Smooth muscle cell of the coronary artery (primary cell): Measurements from ENCODE around the gene FBXO10. TPM values are rescaled to one million over a fixed set of nuclear protein-coding genes. Genes with fewer than 3 reads are reported as not detected.

ENCODE experiments used
- total RNA-seq: library from RNA; depleted of rRNA; stranded (reverse); fragments of >200 nt; gene quantifications from 2 replicates; pipeline ENCODE4 v1.2.3, GENCODE V29; 2014; ENCODE audit warnings: low replicate concordance

The FBXO10 gene, protein sequence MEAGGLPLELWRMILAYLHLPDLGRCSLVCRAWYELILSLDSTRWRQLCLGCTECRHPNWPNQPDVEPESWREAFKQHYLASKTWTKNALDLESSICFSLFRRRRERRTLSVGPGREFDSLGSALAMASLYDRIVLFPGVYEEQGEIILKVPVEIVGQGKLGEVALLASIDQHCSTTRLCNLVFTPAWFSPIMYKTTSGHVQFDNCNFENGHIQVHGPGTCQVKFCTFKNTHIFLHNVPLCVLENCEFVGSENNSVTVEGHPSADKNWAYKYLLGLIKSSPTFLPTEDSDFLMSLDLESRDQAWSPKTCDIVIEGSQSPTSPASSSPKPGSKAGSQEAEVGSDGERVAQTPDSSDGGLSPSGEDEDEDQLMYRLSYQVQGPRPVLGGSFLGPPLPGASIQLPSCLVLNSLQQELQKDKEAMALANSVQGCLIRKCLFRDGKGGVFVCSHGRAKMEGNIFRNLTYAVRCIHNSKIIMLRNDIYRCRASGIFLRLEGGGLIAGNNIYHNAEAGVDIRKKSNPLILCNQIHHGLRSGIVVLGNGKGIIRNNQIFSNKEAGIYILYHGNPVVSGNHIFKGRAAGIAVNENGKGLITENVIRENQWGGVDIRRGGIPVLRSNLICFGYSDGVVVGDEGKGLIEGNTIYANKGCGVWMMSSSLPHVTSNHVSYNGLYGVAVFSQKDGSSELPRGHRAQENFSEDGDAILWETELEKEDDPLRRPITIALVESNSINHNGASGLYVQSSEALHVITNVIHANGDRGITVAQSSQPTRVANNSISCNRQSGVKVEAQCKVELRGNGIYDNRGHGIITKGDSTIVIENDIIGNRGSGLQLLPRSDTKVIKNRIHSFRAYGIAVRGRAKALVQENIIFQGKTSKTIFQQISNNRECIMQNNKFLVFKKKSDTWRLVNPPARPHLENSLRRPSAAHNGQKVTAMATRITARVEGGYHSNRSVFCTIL
- total RNA-seq = 8.0 and 9.0 TPM in 2 replicates

GRCh38 chr9:37575921-37576721 lies at the start of gene FBXO10:
Gene FBXO10, minus strand, starts transcription at chr9:37576380. Its CDS starts 34,612 bp downstream, at chr9:37541768.

DNA sequence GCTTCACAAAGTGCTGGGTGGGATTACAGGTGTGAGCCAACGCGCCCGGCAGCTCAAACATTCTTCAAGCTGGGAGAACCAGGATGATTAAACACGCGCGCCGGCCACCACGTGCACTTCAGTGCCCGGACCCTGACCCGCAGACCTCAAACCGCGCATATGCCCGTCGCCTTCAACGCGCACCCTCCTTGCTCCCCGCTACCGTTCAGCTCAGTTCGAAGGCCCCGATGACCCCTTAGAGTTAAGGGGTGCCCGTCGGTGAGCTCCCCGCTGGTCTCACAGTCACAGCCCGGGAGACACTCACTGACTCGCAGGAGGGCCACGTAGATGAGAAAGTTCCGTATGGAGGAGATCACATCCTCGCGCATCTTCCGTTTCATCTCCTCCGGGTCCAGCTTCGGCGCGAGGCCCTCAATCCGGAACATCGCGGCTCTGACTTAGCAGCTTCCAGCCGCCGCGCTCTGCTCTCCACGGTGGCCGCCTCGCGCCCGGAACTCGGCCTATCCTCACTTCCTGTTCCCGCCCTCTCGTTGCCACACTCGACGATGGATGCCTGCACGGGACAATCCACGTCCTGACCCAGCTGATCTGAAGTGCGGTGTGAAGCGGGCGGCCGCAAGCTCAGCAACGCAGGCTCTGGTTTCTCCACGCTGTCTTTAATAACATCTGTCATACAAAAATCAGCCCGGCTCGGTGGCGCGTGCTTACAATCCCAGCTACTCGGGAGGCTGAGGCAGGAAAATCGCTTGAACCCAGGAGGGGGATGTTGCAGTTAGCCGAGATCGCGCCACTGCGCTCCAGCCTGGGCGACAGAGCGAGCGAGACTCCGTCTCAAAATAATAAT lies 16.1 kb upstream of the FBXO10 start, which contains the start of gene TOMM5:
Gene TOMM5 (minus strand): TSS at position 490 of the 844 bp plus-strand sequence. CDS start 65 bp downstream, at position 425.

GRCh38 chr9:37485389-37486255 lies 90.6 kb downstream of the FBXO10 start, which contains the start of gene POLR1E:
Gene POLR1E, plus strand, starts transcription at chr9:37485948. Its CDS starts 100 bp downstream, at chr9:37486048.

DNA sequence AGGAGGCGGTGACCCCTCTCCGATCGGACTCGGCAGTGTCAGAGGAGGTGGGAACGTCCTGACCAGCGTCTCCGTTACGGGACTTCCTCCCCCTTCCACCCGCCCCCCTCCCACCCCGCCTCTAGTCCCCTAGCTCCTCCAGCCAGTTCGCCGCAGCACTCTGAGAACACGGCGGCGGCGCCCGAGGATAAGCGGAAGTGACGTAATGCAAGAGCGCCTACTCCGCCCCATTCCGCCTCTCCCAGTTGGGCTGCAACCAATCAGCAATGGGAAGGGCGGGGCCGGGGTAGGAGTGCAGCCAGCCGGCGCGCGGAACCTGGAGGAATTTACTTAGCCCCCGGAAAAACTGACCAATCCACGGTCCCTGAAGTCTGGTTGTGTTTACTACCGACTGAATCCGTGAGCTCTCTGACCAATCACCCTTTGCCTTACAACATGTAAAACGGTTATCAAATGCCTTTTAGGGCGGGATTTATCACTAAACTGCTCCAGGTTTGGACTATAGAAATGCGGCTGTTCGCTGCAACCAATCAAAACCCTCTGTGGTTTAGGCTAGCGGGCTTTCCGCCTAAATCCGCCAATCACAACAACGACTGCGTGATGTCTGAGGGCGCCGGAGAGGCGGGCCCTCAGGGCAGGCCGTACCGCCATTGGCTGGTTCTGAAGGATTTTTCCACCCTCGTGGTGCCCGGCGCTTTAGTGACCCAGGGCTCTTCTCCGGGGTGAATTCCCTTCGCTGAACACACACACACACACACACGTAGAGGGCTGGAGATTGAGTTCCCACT lies 110.7 kb downstream of the FBXO10 start, which contains the start of gene ZBTB5:
Gene ZBTB5 (minus strand): TSS at position 202 of the 788 bp plus-strand sequence. CDS start 22,899 bp downstream, outside the sequence.

Other genes starting within 250 kb of the FBXO10 start
- 128 and 141 TPM in 2 replicates for gene GRHPR, start 153.7 kb downstream of the FBXO10 start, total RNA-seq
- gene ZBTB5, start 110.9 kb downstream of the FBXO10 start, total RNA-seq = 4.8 and 8.9 TPM in 2 replicates
- gene POLR1E, start 90.4 kb downstream of the FBXO10 start, total RNA-seq = 29.3 and 34.3 TPM in 2 replicates
- 124 and 161 TPM in 2 replicates for gene TOMM5, start 16.2 kb upstream of the FBXO10 start, total RNA-seq
- 0.12 TPM in 1 of 2 replicates, not detected in the other for gene FRMPD1, start 74.6 kb upstream of the FBXO10 start, total RNA-seq
- gene TRMT10B, start 177.4 kb upstream of the FBXO10 start, total RNA-seq = 1.9 and 2.2 TPM in 2 replicates
- gene EXOSC3, start 208.7 kb upstream of the FBXO10 start, total RNA-seq = 28.2 and 31.6 TPM in 2 replicates
- gene DCAF10, start 224.4 kb upstream of the FBXO10 start, total RNA-seq = 12.9 and 13.2 TPM in 2 replicates